NCI-H345 treated with DMSO at 0.1 percent for 48 hours (cell line): ENCODE results near the gene EEF1A2.

Experiments
- DNase-seq: peaks from one replicate; lab custom pipeline; 2025; ENCODE audit not compliant: unreplicated experiment; lab: John Stamatoyannopoulos, UW

The EEF1A2 gene

GRCh38 chr20:63537525-63538203 is 38.8 kb upstream of the EEF1A2 start:
- peak; percentile 67 for DNase-seq

DNA sequence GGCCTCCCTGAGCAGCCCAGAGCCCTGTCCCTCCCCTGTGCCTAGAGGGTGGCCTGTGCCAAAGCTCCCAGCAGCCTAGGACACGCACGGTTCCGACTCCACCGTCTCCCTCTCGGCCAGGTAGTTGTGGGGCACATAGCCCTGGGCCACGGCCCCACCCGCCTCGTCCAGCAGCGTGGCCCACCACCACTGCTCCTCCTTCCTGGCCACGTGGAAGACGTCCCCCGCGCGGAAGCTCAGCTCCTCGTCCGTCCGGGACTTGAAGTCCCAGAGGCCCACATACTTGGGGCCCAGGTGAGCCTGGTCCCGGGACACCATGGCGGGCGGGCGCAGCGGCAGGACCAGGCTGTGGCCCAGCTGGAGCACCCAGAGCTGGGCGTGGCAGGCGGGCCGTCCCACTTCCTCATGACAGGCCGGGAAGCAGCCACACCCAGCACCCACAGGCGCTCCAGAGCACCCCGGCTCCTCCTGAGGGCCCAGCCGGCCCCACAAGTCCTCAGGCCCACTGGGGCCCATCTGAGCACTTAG is 38.2 kb upstream of the EEF1A2 start, which contains the start of gene PTK6:
Gene PTK6, minus strand, starts transcription at position 380 of the 528 bp plus-strand sequence. Its CDS starts 62 bp downstream, at position 318.
- DNase-seq = no peak

DNA sequence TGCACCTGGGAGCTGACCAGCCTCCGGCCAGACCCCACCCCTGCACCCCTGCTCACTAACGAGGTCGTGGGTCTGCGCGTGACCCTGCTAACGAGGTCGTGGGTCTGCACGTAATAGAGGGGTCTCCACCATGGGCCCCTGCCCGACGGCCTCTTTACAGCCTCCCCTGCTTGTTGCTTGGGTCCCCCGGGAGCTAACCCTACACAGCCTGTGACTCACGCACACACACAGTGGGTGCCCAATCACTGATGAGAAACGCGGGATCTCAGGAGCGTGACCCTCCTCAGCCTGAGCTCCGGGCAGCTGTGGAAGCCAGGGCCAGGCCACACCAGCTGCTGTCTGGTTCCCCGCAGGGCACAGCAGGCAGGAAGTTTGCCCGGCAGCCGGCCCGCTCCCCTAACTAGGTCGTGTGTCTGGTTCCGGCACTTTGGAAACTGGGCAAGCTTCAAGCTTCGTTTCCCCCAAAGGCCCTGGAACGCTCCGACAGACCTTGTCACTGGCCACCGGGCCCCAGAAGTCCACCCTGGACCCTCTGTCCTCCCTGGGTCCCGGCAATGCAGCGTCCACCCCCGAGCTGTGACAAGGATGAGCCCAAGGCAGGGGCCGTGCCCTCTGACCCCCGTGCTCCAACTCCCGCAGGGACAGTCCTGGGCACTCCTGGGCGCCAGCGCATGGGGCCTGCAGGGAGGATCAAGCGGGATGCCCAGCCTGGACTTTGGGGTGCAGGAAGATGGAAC is 37.5 kb upstream of the EEF1A2 start:
- peak; percentile 23 for DNase-seq

DNA sequence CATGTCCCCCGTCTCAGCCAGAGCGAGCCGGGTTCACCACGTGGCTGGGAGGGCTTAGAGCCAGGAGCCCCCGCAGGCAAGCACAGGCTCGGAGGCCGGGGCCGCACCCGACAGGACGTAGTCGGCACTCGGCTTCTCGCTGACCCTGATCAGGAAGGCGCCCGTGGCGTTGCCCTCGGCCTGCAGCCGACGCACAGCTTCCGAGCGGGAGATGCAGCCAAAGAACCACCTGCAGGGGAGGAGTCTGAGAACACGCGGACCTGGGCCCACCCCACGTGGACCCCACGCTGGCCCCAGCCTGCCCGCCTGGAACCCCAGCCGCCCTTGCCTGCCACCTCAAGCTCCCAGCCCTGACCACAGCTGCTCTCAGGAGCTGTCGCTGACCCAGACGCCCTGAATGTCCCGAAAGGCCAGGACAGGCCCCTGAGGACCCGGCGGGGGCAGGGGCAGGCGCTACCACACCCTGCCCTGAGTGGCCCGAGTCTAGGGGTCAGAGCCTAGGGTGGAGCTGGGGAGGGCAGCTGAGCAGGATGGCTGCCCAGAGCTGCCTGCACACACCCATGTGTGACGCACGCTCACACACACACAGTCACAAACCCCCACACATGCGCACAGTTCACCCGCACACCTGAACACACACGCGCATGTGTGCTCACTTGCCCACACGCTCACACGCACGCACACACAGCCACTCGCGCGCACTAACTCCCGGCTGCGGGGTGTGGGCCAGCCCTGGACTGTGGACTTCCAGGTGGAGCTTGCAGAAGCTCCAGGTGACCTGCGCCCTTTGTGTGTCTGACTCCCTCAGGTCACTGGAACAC is 36.2 kb upstream of the EEF1A2 start:
- no peak for DNase-seq

DNA sequence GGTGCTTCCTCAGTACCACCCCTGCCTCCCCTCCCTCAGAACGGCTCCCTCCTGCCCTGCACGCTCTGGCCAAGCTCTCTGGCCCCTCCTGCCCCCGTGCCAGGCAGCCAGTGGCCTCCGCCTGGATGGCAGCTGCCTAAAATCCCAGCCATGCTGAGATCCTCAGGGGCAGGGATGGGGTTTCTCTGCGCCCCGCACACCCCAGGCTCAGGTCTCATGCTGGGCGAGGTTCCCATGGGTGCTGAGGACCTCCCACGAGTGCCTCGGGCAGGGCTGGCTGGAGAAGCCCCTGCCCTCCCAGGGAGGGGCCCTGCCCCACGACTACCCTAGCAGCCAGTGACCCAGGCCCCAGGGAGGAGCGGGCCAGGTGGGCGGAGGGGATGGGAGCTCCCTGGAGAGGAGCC is 35.5 kb upstream of the EEF1A2 start:
- DNase-seq = no peak

DNA sequence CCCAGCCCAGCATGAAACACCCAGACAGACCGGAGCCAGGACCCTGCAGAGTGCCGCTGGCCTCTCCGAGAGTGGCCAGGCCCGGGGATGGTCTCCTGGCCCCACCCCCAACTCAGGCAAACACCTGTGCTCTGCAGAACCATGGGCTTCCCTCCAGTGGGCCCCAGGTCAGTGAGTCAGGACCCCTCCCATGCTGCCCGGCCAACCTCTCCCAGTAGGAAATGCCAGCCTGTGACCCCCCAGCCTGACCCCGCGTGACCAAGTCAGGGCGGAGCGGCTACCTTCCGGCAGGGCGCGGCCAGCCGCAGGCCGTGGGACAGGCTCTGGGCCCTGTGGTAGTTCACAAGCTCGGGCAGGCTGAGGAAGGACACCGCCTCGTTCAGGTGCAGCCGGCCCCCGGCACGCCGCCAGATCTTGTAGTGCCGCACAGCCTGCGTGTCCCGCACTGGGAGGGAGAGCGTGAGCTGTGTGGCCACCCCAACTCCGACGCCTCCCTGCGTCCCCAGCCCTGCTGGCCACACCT is 35.0 kb upstream of the EEF1A2 start:
- DNase-seq = no peak

DNA sequence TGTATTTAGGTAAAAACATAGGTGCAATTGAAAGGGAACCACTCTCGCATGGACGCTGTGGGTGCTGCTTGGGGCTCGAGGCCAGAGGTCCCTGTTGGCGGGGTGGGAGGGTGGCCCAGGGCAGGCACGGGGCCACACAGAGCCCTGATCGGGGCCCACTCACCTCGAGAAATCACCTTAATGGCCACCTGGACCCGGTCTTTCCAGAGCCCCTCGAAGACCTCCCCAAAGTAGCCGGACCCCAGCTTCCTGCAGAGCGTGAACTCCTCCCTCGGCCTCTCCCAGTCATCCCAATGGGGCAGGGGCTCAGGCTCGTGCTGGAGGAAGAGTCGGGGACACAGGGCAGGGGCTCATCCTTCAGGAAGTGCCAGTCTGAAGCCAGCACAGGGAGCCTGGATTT is 34.5 kb upstream of the EEF1A2 start:
- no peak for DNase-seq

DNA sequence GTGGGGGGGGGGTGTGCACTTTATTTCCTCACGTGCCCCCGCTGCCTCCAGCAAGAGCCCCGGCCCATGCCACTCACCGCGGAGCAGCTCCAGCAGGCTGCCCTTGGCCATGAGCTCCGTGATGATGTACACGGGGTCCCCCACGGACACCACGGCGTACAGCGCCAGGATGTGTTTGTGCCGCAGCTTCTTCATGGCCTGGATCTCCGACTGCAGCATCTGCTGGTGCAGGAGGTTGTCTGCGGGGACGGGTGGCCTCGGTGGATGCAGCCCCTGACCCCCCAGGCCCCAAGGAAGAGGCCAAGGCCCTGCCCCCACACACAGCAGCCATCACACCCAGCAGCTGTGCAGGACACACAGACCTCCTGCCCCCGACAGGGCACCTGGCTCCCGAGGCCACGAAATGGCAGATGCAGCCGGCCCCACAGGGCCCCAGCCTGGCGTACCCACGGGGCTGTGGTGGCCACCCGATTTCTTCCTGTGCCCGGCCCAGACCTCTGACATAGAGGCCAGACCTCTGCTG is 33.6 kb upstream of the EEF1A2 start:
- DNase-seq = no peak

- DNase-seq = no peak
Observed at GRCh38 chr20:63531686-63532448, 33.0 kb upstream of the EEF1A2 start.

DNA sequence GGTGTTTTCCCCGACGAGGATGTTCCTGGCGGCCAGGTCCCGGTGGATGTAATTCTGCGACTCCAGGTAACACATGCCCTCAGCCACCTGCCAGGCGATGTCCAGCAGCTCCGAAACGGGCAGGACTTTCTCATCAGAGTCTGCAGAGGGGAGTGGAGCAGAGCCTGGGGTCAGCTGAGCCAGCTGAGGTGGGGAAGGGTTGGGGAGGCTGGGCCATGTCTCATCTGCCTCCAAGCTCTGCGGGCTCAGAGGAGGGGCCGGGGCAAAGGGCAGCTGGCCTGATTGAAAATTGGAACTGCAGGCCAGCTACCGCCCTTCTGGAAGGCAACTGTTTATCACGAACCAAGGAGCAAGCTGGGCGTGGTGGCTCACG is 31.9 kb upstream of the EEF1A2 start:
- no peak for DNase-seq

DNA sequence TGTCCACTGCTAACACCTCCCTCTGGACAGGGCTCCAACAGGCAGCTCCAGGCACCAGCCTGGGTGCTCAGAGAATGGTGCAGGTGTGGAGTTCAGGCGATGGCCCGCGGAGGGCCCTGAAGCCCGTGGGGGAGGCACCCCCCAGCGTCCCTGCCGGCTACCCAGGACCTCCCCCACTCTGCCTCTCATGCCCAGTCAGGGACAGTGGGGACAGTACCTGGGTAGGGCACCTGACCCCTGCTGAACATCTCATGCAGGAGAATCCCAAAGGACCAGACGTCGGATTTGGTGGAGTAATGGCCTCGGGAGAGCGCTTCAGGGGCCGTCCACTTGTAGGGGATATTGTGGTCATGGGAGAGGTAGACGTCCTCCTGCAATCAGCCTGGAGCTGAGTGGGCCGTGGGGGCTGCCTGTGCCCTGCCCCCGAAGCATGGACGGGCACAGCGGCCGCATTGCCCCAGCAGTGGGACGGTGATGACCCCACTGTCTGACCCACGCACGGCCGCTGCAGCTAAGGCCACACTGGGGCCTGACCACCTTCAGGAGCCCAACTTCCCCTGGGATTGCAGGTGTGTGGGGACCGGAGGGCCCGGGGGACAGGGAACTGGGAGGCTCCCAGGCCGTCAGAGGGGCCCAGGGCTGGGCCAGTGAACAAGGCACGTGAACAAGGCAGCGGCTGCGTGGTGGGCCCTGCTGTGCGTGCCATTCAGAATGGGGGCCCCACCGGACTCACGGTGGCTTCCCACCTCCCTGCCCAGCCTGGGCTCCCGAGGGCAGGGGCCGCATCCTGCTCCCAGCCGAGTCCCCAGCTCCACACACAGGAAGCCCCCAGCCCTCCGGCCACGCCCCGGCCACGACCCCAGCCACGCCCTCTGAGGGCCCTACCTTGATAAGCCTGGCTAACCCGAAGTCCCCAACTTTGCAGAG is 31.2 kb upstream of the EEF1A2 start:
- DNase-seq = no peak

GRCh38 chr20:63529180-63529860 is 30.4 kb upstream of the EEF1A2 start:
- no peak for DNase-seq

DNA sequence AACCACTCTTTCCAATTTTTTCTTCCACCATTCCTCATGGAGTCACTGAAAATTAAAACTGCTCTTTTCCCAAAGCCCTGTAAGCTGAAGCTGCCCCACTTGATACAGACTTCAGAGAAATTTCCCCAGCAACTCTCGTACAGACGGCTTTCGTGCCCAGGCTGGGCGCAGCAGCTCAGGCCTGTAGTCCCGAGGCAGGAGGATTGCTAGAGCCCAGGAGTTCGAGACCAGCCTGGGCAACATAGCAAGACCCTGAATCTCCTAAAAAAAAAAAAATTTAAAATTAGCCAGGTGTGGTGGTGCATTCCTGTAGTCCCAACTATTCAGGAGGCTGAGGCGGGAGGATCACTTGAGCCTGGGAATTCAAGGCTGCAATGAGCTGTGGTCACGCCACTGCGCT is 28.3 kb upstream of the EEF1A2 start:
- no peak for DNase-seq

GRCh38 chr20:63525971-63526370 is 27.1 kb upstream of the EEF1A2 start:
- DNase-seq = no peak

- no peak for DNase-seq
Observed at GRCh38 chr20:63525185-63525584, 26.3 kb upstream of the EEF1A2 start.

DNA sequence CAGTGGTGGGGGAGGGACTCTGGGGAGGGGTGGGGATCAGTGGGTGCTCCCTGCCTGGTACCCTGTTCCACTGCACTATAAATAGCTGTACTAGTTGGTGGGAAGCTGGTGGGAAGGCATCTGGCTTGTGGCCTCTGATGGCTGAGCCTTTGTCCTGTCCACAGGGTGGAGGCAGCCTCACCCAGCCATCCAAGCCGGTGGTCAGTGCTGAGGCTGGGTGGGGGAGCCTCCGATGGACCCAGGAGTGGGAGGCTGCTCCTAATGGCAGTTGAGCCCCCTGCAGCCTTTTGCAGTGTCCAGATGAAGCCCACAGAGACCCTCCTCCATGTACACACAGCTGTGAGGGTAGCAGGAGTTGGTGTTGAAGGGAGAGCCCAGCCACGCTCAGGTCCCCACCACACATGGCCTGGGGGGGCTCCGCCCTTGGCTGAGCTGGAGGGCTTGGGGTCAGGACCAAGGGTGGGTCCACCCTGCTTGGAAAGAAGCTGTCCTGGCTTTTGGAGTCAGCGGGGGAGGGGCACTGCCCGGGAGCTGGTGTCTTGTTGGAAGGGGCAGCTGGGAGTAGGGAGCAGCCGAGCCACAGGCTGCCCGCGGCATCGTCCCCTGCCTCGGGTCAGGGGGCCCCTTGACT is 24.2 kb upstream of the EEF1A2 start:
- DNase-seq = no peak

- no peak for DNase-seq
Observed at GRCh38 chr20:63522091-63522868, 23.4 kb upstream of the EEF1A2 start.
